GM23248 (cell line): ENCODE results near the gene MPRIP. TPM values are rescaled to one million over a fixed set of nuclear protein-coding genes. Genes with fewer than 3 reads are reported as not detected.

ENCODE experiments used
- DNase-seq: peaks from one replicate; pipeline ENCODE4 v3.0.0-alpha.2; 2015
- H2AFZ ChIP-seq: fragments of 200-600 bp; sonication (generic); 2 replicates; pipeline ENCODE4 v1.6.1; 2016; ENCODE audit warnings: antibody characterized with exemption
- H3F3A ChIP-seq: fragments of 200-600 bp; sonication (generic); 2 replicates; pipeline ENCODE4 v1.6.1; 2016; ENCODE audit warnings: mild to moderate bottlenecking, antibody characterized with exemption, mixed run types; ENCODE audit not compliant: insufficient read depth
- H3K27ac ChIP-seq: fragments of 200-600 bp; sonication (generic); 2 replicates; pipeline ENCODE4 v1.5.1; 2016; ENCODE audit warnings: mild to moderate bottlenecking
- H3K27me3 ChIP-seq: fragments of 200-600 bp; sonication (generic); replicated peaks from 2 replicates; pipeline ENCODE4 v1.6.1; 2016; ENCODE audit warnings: mild to moderate bottlenecking; ENCODE audit not compliant: insufficient read depth
- H3K36me3 ChIP-seq: fragments of 200-600 bp; sonication (generic); 2 replicates; pipeline ENCODE4 v1.6.1; 2016; ENCODE audit warnings: low read depth, mild to moderate bottlenecking
- H3K4me1 ChIP-seq: fragments of 200-600 bp; sonication (generic); 2 replicates; pipeline ENCODE4 v1.6.1; 2016; ENCODE audit warnings: mild to moderate bottlenecking; ENCODE audit not compliant: insufficient read depth
- H3K4me2 ChIP-seq: fragments of 200-600 bp; sonication (generic); one replicate; pipeline ENCODE4 v1.6.1; 2016; ENCODE audit warnings: mild to moderate bottlenecking; ENCODE audit not compliant: unreplicated experiment
- H3K4me3 ChIP-seq: fragments of 200-600 bp; sonication (generic); 2 replicates; pipeline ENCODE4 v1.5.1; 2016; ENCODE audit warnings: mild to moderate bottlenecking
- H3K79me2 ChIP-seq: fragments of 200-600 bp; sonication (generic); 2 replicates; pipeline ENCODE4 v1.6.1; 2016; ENCODE audit warnings: mild to moderate bottlenecking; ENCODE audit not compliant: insufficient read depth
- H3K9ac ChIP-seq: fragments of 200-600 bp; sonication (generic); 2 replicates; pipeline ENCODE4 v1.6.1; 2016; ENCODE audit warnings: mild to moderate bottlenecking
- H3K9me2 ChIP-seq: fragments of 200-600 bp; sonication (generic); 2 replicates; pipeline ENCODE4 v1.6.1; 2016; ENCODE audit warnings: mixed run types, mild to moderate bottlenecking, moderate library complexity; ENCODE audit not compliant: insufficient read depth
- H3K9me3 ChIP-seq: fragments of 200-600 bp; sonication (generic); one replicate; pipeline ENCODE4 v1.6.1; 2017; ENCODE audit warnings: low read depth
- H4K20me1 ChIP-seq: fragments of 200-600 bp; sonication (generic); 2 replicates; pipeline ENCODE4 v1.6.0; 2016; ENCODE audit not compliant: insufficient read depth
- EZH2 ChIP-seq: fragments of 200-600 bp; sonication (generic); IDR thresholded peaks from 2 replicates; pipeline ENCODE4 v1.6.1; 2018; ENCODE audit warnings: antibody characterized with exemption, mild to moderate bottlenecking; ENCODE audit not compliant: insufficient read depth, poor library complexity, severe bottlenecking
- EZH2phosphoT487 ChIP-seq: fragments of 200-600 bp; sonication (generic); IDR thresholded peaks from 2 replicates; pipeline ENCODE4 v1.6.1; 2018; ENCODE audit warnings: antibody characterized with exemption, moderate library complexity, mild to moderate bottlenecking, low read depth; ENCODE audit not compliant: insufficient read depth
- WGBS, 2 experiments: methylation state at CpG; one replicate each; pipeline ENCODE4 v1.1.6; 2015 to 2017; ENCODE audit warnings: low lambda C conversion rate in 2 of 2, low coverage in 1 of 2; ENCODE audit errors: missing lambda C conversion rate in 2 of 2; 5-methylcytosine and 5-hydroxymethylcytosine counted together
- in situ Hi-C: fragments of 300-500 bp; cut with MboI; formaldehyde crosslinking; loops from 2 replicates; pipeline ENCODE4 v1.15.0; 2020
- polyA plus RNA-seq: library from polyadenylated mRNA; unstranded; fragments of >200 nt; fragmentation: Nextera tagmentation; extraction: Ambion mirVana; gene quantifications from 2 replicates; pipeline ENCODE4 v1.2.1, GENCODE V29; 2016
- total RNA-seq: library from RNA; depleted of rRNA; stranded (reverse); fragments of >200 nt; shearing (Covaris generic); gene quantifications from 2 replicates; pipeline ENCODE4 v1.2.3, GENCODE V29; 2014

The MPRIP gene
- total and polyA plus RNA-seq, 2 experiments from 2014 or later = 73.5 to 292 TPM

GRCh38 chr17:17078832-17079231 lies 36.6 kb downstream of the MPRIP start:
- no peak overlapping the region for H3K27ac ChIP-seq
- H3K9me2 ChIP-seq = no peaks in the 10 kb centered on the region
- H3K27me3 ChIP-seq = no peaks in the 10 kb centered on the region
- no peak overlapping the region for H3K4me3 ChIP-seq
- H3K9me3 ChIP-seq = no peaks in the 10 kb centered on the region
- 97 to 98% methylated on average over 7 of the region's 7 CpGs for WGBS, 2 experiments
- peaks cover 34% of the 10 kb centered on the region for H3K4me1 ChIP-seq
- H3K36me3 ChIP-seq = peaks cover 34% of the 10 kb centered on the region; the same call in 1 of the 2 replicates
- TF ChIP-seq EZH2phosphoT487 = no peak
- TF ChIP-seq EZH2 = no peak
- peaks cover 19% of the 10 kb centered on the region for H4K20me1 ChIP-seq
- no peak overlapping the region for H3K9ac ChIP-seq
- DNase-seq = no peak
- H2AFZ ChIP-seq = no peak overlapping the region
- in situ Hi-C loops = no loop called here
- H3K4me2 ChIP-seq = no peak overlapping the region
- peaks cover 57% of the 10 kb centered on the region for H3F3A ChIP-seq
- H3K79me2 ChIP-seq = peaks cover 100% of the 10 kb centered on the region

- no peaks in the 10 kb centered on the region for H3K27me3 ChIP-seq
- H3K9me2 ChIP-seq = no peaks in the 10 kb centered on the region
- no peak for TF ChIP-seq EZH2phosphoT487
- no peak for TF ChIP-seq EZH2
- no peak overlapping the region for H3K4me2 ChIP-seq
- in situ Hi-C loops = no loop called here
- H3K79me2 ChIP-seq = peaks cover 100% of the 10 kb centered on the region
- H4K20me1 ChIP-seq = peaks cover 17% of the 10 kb centered on the region
- no peak overlapping the region for H2AFZ ChIP-seq
- peaks cover 34% of the 10 kb centered on the region; the same call in 1 of the 2 replicates for H3K36me3 ChIP-seq
- no peak overlapping the region for H3K4me3 ChIP-seq
- no peak overlapping the region for H3K9ac ChIP-seq
- H3K9me3 ChIP-seq = no peaks in the 10 kb centered on the region
- 44 to 59% methylated on average over 4 of the region's 4 CpGs for WGBS, 2 experiments
- H3K27ac ChIP-seq = no peak overlapping the region
- peaks cover 29% of the 10 kb centered on the region for H3K4me1 ChIP-seq
- H3F3A ChIP-seq = peaks cover 53% of the 10 kb centered on the region
- no peak for DNase-seq
Measured at GRCh38 chr17:17079336-17079735, 37.1 kb downstream of the MPRIP start.

- Histone ChIP-seq H3K4me1 (peaks cover 25% of the 10 kb centered on the region), H3K27ac (no peak overlapping the region), H3K4me3 (no peak overlapping the region), H3K9ac (no peak overlapping the region), H3K9me3 (no peaks in the 10 kb centered on the region), H3K27me3 (no peaks in the 10 kb centered on the region), H3K4me2 (no peak overlapping the region), H3K79me2 (peaks cover 100% of the 10 kb centered on the region), H4K20me1 (peaks cover 13% of the 10 kb centered on the region), H2AFZ (no peak overlapping the region), H3K9me2 (no peaks in the 10 kb centered on the region), H3F3A (peaks cover 48% of the 10 kb centered on the region), H3K36me3 (peaks cover 34% of the 10 kb centered on the region; the same call in 1 of the 2 replicates)
- no peak for DNase-seq
- 54 to 55% methylated on average over 6 of the region's 6 CpGs for WGBS, 2 experiments
- TF ChIP-seq EZH2 (no peak), EZH2phosphoT487 (no peak)
- in situ Hi-C loops = no loop called here
Measured at GRCh38 chr17:17079761-17080160, 37.5 kb downstream of the MPRIP start.

GRCh38 chr17:17080181-17080631 lies 37.9 kb downstream of the MPRIP start:
- in situ Hi-C loops = no loop called here
- WGBS, 2 experiments = 86 to 91% methylated on average over 3 of the region's 3 CpGs
- H4K20me1 ChIP-seq = peaks cover 12% of the 10 kb centered on the region

More at GRCh38 chr17:17080181-17080631, 37.9 kb downstream of the MPRIP start:
- H3F3A ChIP-seq = peaks cover 44% of the 10 kb centered on the region
- H3K4me1 ChIP-seq = peaks cover 20% of the 10 kb centered on the region
- H3K4me3 ChIP-seq = no peak overlapping the region
- DNase-seq = no peak
- peaks cover 100% of the 10 kb centered on the region for H3K79me2 ChIP-seq
- no peak overlapping the region for H3K9ac ChIP-seq
- TF ChIP-seq EZH2phosphoT487 (no peak), EZH2 (no peak)
- H3K9me2 ChIP-seq = no peaks in the 10 kb centered on the region
- H3K27me3 ChIP-seq = no peaks in the 10 kb centered on the region
- H2AFZ ChIP-seq = no peak overlapping the region
- H3K36me3 ChIP-seq = peaks cover 34% of the 10 kb centered on the region; the same call in 1 of the 2 replicates
- no peak overlapping the region for H3K4me2 ChIP-seq
- no peak overlapping the region for H3K27ac ChIP-seq
- no peaks in the 10 kb centered on the region for H3K9me3 ChIP-seq
